Stimulated activated naive CD4-positive, alpha-beta T cell (primary cell): Measurements from ENCODE around the gene MESP2.

ENCODE experiments used
- DNase-seq, 6 experiments: peaks; one replicate each; lab custom pipeline; 2025; lab: John Stamatoyannopoulos, UW

MESP2 gene, protein sequence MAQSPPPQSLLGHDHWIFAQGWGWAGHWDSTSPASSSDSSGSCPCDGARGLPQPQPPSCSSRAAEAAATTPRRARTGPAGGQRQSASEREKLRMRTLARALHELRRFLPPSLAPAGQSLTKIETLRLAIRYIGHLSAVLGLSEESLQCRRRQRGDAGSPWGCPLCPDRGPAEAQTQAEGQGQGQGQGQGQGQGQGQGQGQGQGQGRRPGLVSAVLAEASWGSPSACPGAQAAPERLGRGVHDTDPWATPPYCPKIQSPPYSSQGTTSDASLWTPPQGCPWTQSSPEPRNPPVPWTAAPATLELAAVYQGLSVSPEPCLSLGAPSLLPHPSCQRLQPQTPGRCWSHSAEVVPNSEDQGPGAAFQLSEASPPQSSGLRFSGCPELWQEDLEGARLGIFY

DNA sequence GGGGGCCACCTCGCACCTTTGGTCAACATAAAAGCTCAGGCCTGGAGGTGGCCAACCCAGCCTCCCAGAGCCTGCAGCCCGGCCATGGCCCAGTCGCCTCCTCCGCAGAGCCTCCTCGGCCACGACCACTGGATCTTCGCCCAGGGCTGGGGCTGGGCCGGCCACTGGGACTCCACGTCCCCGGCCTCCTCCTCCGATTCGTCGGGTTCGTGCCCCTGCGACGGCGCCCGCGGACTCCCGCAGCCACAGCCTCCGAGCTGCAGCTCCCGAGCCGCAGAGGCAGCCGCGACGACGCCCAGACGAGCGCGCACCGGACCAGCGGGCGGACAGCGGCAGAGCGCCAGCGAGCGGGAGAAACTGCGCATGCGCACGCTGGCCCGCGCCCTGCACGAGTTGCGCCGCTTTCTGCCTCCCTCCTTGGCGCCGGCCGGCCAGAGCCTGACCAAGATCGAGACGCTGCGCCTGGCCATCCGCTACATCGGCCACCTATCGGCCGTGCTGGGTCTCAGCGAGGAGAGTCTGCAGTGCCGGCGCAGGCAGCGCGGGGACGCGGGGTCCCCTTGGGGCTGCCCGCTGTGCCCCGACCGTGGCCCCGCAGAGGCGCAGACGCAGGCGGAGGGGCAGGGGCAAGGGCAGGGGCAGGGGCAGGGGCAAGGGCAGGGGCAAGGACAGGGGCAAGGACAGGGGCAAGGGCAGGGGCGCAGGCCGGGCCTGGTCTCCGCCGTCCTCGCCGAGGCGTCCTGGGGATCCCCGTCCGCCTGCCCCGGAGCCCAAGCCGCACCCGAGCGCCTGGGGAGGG lies at the start of gene MESP2:
Gene MESP2 (plus strand): TSS at position 59 of the 799 bp plus-strand sequence. CDS start 26 bp downstream, at position 85.
- DNase-seq, result peak in 4 of 6 experiments; percentile 9 to 36 (median 30)

DNA sequence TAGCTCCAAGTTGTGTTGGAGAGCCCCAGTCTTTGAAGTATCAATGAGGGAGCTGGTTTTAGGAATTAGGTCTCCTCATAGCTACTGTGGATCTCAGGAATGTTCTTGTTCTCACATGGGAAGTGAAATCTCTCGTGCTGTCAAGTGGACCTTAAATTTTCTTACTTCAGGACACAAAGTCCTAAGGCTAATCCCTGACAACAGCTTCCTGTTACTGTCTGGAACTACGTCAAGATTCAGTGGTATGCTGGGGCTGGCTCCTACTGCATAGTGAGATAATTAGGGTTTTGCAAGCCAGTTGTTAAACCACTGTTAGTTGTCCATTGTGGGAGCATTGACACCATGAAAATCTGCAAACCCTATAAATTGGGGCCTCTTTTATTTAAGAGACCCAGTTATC lies 47.9 kb upstream of the MESP2 start:
- no peak for DNase-seq

DNA sequence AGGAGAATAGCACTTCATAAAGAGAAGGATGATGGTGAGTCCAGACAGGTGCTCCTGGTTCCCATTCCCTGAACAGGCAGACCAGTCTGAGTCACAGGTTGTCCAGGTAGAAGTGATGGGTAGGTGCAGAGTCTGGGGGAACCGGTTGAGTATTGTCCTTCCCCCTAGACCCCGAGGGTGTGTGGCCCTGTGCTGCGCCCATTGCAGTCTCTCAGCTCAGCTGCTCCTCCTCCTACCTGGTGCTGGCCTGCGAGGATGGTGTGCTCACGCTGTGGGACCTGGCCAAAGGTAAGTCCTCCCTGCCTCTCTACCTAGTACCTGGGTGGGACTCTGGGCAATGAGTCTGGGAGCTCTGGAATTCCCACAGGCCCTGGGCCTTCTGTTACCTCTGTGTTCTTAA lies 44.9 kb upstream of the MESP2 start:
- no peak for DNase-seq

DNA sequence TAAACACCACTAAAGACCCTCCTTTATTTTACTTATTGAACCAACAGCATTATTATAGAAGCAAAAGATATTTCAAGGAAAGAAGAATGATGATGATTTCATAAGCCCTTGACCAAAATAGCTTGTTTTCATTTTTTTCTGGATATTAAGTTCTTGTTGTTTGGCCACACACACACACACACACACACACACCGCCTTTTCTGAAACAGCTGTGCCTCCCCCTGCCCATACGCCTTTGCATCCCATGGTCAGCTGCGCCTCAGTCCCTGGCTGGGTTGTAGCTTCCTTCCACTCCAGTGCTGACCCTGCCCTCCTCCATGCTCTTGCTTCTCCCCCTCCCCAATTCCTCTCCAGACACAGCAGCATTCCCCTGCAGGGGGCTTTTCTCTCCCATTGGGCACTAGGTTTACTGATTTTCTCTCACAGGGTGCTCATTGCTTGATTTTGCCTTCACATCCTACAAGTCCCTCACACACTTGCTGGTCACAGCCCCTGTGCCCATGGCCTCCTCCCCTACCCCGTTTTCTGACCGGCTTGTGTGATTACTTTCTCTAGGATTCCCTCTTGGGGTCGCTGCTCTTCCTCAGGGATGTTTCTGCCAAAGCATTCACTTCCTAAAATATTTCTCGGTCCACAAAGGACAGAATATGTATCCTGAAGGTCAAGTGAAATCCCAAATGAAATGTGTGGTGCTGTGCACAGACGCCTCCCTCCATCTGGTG lies 43.5 kb upstream of the MESP2 start:
- DNase-seq, result no peak

DNA sequence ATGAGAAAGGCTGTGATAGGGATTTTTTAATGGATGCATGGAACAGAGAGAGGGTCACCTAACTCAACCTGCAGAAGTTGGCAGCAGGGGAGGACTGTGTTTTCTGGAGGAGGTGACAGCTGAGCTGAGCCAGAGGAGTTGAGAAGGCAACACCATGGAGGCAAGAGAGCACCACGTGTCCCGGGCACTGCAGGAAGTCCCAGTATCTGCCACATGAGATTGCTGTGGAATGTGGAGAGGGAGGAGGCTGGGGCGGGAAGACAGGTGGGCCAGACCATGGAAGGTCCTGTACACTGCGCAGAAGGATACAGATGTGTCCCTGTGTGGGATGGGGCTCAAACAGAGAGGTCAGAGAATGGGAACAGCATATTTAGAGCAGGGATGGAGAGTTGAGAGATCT lies 40.4 kb upstream of the MESP2 start:
- DNase-seq, result no peak

DNA sequence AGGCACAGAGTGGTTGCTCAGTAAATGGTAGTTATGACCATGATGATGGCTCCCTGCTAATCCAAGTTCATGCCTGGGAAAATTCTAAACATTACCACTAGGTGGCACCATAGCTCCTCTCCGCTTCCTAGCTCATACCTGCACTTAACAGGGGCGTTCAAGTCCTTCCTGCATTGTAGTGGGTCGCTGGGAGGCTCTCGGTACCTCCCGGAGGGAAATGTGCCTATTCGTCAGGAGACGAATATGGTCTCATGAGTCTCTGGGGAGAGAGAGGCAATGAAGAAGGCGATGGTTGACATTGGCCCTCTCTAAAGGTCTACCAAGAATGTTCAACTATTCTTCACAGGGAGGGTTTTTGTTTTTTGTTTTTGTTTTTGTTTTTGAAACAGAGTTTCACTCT lies 36.0 kb upstream of the MESP2 start:
- peak; percentile 15 to 79 (median 39) for DNase-seq

DNA sequence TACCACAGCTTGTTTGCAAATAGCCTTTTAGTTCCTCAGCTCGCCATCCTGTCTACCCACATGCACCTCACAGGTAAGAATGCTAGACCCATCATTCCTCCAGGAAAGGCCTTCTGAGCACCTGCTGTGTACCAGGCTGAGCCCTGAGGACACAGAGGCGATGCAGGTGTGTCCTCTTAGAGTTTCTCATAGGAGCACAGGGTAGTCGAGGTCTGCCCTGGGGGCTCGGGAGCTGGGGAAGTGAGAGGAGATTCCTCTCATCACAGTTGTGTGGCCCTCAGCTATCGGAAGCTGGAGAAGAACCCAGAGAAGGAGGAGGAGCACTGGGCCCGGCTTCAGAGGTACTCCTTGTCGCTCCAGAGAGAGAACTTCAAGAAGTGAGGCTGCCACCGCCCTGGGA lies 33.1 kb upstream of the MESP2 start:
- no peak for DNase-seq

DNA sequence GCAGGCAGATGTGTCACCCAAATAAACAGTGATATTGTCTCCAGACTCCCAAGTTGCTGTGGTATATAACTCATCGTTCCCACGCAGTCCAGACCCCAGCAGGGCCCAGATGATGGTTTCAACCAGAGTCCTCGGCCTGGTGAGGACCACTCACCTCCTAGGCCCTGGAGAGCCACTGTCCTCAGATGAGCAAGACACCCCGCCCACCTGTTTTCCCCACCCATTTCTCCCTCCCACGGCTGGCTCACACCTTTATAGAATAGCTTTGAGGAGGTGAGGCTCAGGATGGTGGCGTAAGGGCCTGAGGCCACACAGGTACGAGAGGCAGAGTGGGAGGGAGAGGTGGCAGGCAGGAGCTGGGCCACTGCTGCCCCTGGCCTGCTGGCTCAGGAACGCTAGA lies 32.5 kb upstream of the MESP2 start:
- DNase-seq, result no peak

DNA sequence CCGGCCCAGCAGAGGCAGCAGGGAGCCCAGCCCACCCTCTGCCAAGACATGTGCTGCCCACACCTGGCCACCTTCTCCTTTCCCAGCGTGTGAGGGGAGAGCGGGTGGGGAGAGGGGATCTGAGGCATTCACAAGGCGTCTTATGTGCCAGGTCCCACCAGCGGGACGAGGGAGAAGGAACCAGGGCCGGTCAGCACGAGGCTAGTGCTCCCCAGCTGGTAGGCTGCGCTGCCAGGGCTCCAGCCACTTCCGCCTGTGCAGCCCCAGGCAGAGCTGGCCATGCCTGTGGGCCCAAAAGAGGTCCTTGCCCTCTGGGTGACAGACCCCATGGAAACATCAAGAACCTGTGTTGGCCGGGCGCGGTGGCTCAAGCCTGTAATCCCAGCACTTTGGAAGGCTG lies 31.0 kb upstream of the MESP2 start:
- no peak for DNase-seq

DNA sequence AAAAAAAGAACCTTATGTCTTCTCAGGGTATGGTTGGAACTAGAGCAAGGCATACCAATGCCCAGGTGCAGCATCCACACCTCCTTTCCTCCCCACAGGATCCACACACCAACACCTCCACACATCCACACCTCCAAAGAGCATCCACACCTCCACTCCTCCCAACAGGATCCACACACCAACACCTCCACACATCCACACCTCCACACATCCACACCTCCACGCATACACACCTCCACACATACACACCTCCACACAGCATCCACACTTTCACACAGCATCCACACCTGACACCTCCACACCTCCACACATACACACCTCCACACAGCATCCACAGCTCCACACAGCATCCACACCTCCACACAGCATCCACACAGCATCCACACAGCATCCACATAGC lies 30.4 kb upstream of the MESP2 start:
- DNase-seq, result no peak

DNA sequence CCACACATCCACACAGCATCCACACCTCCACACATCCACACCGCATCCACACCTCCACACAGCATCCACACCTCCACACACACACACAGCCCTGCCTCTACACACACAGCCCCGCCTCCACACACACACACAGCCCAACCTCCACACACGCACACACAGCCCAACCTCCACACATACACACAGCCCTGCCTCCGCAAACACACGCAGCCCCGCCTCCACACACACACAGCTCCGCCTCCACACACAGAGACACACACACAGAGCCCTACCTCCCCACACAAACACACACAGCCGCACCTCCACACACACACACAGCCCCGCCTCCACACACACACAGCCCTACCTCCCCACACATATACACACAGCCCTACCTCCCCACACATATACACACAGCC lies 29.7 kb upstream of the MESP2 start:
- no peak for DNase-seq

DNA sequence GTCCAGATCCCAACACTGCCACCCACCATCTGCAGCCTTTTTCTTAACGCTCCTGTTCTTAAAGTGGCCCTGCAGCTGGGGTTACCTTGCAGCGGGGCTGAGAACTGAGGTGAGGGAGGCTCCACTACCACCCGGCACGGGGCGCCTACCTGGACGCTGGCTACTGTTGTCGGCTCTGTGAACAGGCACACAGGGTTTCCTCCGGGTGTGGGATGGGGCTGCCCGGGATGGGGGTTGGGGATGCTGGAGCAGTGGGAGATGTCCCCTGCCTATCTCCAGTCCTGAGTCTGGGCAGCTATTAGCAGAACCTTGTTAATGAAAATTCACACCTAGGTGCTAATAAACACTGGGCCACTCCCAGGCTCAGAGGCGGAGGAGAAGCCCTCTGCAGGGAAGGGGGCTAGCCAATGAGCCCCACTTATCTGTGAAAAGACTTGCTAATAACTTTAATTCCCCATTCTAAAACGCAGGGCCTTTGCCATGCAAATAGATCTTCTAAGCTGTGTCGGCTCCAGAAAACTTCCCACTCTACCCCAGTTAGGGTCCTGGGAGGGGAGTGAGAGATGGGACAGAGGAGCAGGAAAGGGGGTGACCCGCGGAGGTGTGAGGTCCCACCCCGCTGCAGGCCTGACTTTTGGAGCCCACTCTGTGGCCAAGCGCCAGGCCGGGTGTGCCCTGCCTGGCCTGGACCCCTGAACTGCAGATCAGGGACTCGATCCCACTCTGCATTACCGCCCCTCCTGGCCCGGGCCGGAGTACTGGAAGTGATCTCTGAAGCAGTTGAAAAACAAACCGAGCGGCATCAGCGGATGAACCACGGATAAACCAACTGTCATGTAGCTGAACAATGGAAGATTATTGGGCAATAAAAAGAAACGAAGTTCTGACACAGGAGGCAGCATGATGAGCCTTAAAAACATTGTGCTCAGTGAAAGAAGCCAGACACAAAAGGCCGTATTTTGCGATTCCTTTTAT lies 28.1 kb upstream of the MESP2 start:
- DNase-seq, result no peak

DNA sequence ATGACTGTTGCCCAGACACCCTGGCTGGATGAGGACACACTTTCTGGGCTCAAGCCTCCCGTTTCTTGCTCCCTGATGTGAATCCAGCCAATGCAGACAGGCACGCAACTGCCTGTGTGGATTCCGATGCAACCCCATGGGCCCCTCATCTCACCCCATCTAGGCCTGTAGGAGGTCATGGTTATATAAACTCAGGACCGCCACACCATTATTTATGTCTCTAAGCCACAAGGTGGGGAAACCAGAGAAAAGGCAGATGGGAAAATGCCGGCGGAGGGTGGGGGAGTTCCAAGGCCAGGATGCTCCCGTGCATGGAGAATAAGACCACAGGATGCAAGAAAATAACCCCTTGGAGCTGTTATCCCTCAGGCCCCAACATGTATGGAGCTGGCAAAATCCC lies 27.1 kb upstream of the MESP2 start:
- no peak for DNase-seq

DNA sequence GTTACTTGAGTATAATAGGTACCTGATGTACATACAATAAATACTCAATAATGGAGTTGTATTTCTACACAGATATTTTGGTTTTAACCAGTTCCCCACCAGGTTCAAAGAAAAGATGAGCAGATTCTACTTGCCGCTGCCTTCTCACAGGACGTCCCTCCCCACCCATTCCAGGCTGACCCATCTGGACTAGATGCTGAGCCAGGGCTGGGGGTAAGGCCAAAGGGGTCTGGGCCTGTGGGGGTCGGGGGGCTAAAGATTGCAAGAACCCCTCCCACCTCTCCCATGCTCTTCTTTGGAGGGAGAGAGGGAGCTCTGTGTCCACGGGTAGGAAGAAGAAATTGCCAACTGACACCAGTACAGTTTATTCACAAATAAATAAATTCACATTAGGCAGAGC lies 26.6 kb upstream of the MESP2 start:
- no peak for DNase-seq

DNA sequence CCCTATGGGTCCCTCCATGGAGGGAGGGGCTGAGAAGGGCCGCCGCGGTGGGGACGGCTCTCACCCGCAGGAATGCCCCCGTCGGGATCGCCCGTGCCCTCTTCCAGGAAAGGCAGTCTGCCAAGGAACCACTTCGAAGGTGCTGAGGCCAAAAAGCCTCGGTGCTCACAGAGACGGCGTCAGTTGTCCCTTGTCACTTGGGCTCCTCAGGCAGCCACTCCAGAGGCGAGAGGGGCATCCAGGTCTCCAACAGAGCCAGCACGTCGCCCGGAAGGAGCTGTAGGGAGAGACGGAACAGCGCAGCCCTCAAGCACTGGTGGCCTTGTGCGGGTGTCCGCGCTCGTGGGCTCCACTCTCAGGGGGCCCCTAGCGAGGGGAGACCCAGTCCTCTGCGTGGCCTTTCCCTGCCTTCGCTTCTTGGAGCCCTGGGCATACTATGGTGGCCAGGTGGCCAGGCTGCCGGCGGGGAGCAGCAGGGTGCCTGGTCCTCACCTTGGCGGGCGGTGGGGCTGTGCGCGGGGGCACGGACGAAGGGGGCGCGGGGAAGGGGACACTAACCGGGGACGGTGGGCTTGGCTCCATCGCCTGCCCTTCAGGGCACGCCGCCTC lies 26.1 kb upstream of the MESP2 start:
- DNase-seq, result peak in 1 of 6 experiments; percentile 39

DNA sequence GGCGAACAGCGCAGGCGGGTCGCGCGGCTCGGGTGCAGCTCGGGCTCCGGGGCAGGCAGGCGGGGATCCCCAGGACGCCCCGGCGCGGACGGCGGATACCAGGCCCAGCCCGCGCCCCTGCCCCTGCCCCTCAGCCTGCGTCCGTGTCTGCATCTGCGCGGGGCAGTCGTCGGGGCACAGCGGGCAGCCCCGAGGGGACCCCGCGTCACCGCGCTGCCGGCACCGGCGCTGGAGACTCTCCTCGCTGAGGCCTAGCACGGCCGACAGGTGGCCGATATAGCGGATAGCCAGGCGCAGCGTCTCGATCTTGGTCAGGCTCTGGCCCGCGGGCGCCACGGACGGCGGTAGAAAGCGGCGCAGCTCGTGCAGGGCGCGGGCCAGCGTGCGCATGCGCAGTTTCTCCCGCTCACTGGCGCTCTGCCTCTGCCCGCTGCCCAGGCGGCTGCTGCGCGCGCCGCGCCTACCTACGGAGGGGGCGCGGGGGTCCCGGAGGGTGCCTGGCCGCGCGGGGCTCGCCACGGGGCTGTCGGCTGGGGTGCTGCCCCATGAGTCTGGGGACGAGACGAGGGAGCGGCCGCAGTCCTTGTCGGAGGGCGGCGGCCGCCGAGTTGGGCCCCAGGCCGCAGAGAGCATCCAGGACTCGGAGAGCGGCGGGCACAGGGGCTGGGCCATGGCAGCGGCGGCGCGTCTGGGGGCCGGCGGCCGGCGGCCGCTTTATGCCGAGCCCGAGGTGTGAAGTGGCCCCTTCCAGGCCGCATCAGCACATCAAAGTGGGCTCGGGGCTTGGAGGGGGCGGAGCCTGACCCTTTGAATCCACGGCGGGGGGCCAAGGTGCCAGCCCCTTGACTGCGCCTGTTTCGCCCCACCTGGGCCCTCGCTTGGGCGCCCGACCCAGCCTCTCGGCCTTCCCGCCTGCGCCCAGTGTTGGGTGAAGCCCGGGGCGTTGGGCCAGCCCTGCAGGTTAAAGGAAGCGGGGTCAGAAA lies 25.3 kb upstream of the MESP2 start, which contains the start of gene MESP1:
Gene MESP1 (minus strand): TSS at position 690 of the 983 bp plus-strand sequence. CDS start 18 bp downstream, at position 672.
- DNase-seq, result peak; percentile 59 to 85 (median 78)

DNA sequence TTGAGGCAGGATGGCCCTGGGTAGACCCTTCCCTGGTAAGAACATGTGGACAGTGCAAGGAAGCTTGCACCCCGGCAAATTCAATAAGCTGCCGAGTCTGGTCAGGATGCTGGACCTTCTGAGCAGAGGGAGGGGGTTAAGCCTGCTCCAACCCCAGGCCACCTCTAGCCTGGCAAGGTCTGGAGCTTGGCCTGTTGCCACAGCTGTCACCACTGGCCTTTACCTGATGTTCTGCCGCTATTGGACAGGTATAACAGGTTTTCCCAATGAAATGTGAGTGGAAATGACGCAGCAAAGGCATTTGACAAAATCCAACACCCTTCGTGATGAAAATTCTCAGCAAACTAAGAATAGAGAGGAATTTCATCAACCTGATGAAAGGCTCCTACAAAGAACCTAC lies 24.4 kb upstream of the MESP2 start:
- DNase-seq, result no peak

DNA sequence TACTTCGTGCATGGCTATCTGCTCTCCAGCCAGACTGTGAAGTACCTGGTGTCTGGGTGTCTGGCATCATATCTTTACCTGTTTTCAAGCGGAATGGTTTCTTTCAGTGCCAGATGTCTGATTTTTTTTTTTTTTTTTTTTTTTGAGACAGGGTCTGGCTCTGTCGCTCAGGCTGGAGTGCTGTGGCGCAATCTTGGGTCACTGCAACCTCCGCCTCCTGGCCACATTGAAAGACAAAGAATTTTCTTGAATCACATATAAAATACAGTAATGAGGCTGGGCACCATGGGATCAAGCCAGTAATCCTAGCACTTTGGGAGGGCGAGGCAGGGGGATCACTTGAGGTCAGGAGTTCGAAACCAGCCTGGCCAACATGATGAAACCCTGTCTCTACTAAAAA lies 22.3 kb upstream of the MESP2 start:
- no peak for DNase-seq

DNA sequence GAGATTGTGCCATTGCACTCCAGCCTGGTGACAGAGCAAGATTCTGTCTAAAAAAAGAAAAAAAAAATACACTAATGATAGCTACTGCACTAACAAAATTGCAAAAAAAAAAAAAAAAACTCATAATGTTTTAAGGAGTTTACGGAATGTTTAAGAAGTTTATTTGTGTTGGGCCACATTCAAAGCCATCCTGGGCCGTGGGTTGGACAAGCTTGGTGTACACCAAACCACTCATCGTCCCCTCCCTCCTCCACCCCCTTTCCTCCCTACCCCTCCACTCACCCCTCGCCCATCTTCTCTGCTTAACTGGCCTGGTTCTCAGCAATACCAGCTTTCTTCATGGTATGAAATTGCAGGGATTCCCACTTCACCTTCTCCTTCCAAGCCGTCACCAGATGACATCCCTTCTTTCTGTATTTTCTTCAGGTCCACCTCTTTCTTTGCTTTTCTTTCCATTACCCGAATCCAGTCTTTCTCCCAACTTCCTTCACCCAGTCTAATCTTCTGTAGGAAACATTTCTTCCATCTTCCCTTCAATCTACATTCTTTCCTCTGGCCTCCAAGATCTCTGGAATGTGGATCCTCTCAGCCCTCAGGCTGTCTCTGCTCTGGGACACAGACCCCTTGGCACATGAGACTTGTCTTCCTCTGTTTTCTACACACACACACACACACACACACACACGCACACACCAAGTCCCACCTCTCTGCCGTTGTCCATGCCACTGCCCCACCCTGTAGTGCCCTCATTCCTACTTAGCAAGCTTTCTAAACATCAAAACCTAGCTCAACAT lies 21.6 kb upstream of the MESP2 start:
- no peak for DNase-seq
